ENCODE results near the gene GH2. TPM values are rescaled to one million over a fixed set of nuclear protein-coding genes. Genes with fewer than 3 reads are reported as not detected.

GH2 gene
- total RNA-seq (2022; extraction: Qiagen RNA extraction; ENCODE audit: low read depth) = not detected in 5 replicates

GRCh38 chr17:63881935-63882601, at the start of gene GH2:
GH2 (minus strand) TSS chr17:63881944; CDS start chr17:63881801, 143 bp downstream.

GRCh38 chr17:63918789-63919305, 37.1 kb upstream of the GH2 start, which contains the start of gene GH1:
GH1 (minus strand) TSS chr17:63918839; CDS start chr17:63918776, 63 bp downstream.

GRCh38 chr17:63911041-63911635, 29.4 kb upstream of the GH2 start, which contains the start of gene CSHL1:
CSHL1 (minus strand) TSS chr17:63911258; CDS start chr17:63911196, 62 bp downstream.

GRCh38 chr17:63896524-63897354, 15.0 kb upstream of the GH2 start, which contains the start of gene CSH1:
CSH1 (minus strand) TSS chr17:63896574; CDS start chr17:63896511, 63 bp downstream.

GRCh38 chr17:63873577-63873976, 8.2 kb downstream of the GH2 start, which contains the start of gene CSH2:
CSH2 (minus strand) TSS chr17:63873677; CDS start chr17:63873614, 63 bp downstream.

GRCh38 chr17:63842540-63843386, 39.0 kb downstream of the GH2 start, which contains the start of gene SMARCD2:
SMARCD2 (minus strand) TSS chr17:63842685; CDS start chr17:63842674, 11 bp downstream.

Other genes with a start within 250 kb of the GH2 start
- 7.7 to 14.3 TPM (median 12.3 TPM) in 5 replicates for gene LIMD2, start 181.8 kb downstream of the GH2 start, total RNA-seq (2022; extraction: Qiagen RNA extraction; ENCODE audit: low read depth)
- gene STRADA, start 140.1 kb downstream of the GH2 start, total RNA-seq (2022; extraction: Qiagen RNA extraction; ENCODE audit: low read depth) = 24.8 to 27.6 TPM (median 26.0 TPM) in 5 replicates
- 98.7 to 147 TPM (median 101 TPM) in 5 replicates for gene CCDC47, start 108.3 kb downstream of the GH2 start, total RNA-seq (2022; extraction: Qiagen RNA extraction; ENCODE audit: low read depth)
- gene DDX42, start 107.8 kb downstream of the GH2 start, total RNA-seq (2022; extraction: Qiagen RNA extraction; ENCODE audit: low read depth) = 86.9 to 109 TPM (median 96.3 TPM) in 5 replicates
- gene PSMC5, start 54.5 kb downstream of the GH2 start, total RNA-seq (2022; extraction: Qiagen RNA extraction; ENCODE audit: low read depth) = 211 to 259 TPM (median 225 TPM) in 5 replicates
- gene FTSJ3, start 54.3 kb downstream of the GH2 start, total RNA-seq (2022; extraction: Qiagen RNA extraction; ENCODE audit: low read depth) = 55.5 to 66.9 TPM (median 59.4 TPM) in 5 replicates
- 54.3 to 62.8 TPM (median 61.0 TPM) in 5 replicates for gene SMARCD2, start 39.3 kb downstream of the GH2 start, total RNA-seq (2022; extraction: Qiagen RNA extraction; ENCODE audit: low read depth)
- gene CSH2, start 8.3 kb downstream of the GH2 start, total RNA-seq (2022; extraction: Qiagen RNA extraction; ENCODE audit: low read depth) = not detected in 5 replicates
- not detected in 5 replicates for gene CSH1, start 14.6 kb upstream of the GH2 start, total RNA-seq (2022; extraction: Qiagen RNA extraction; ENCODE audit: low read depth)
- not detected in 5 replicates for gene CSHL1, start 29.3 kb upstream of the GH2 start, total RNA-seq (2022; extraction: Qiagen RNA extraction; ENCODE audit: low read depth)
- not detected in 5 replicates for gene GH1, start 36.9 kb upstream of the GH2 start, total RNA-seq (2022; extraction: Qiagen RNA extraction; ENCODE audit: low read depth)
- gene CD79B, start 50.4 kb upstream of the GH2 start, total RNA-seq (2022; extraction: Qiagen RNA extraction; ENCODE audit: low read depth) = 0.16 TPM in 1 of 5 replicates, not detected in the others
- gene SCN4A, start 91.0 kb upstream of the GH2 start, total RNA-seq (2022; extraction: Qiagen RNA extraction; ENCODE audit: low read depth) = 0.03 to 0.18 TPM (median 0.10 TPM) in 4 of 5 replicates, not detected in the other
- 0.57 to 1.00 TPM (median 0.79 TPM) in 5 replicates for gene PRR29, start 116.4 kb upstream of the GH2 start, total RNA-seq (2022; extraction: Qiagen RNA extraction; ENCODE audit: low read depth)
- 0.08 TPM in 1 of 5 replicates, not detected in the others for gene ICAM2, start 138.7 kb upstream of the GH2 start, total RNA-seq (2022; extraction: Qiagen RNA extraction; ENCODE audit: low read depth)
- gene ERN1, start 248.2 kb upstream of the GH2 start, total RNA-seq (2022; extraction: Qiagen RNA extraction; ENCODE audit: low read depth) = 3.2 to 4.9 TPM (median 3.6 TPM) in 5 replicates